HG03175 (cell line): Measurements from ENCODE around the gene CNTNAP5.

Experiments
- ATAC-seq: cut with Tn5 transposase; IDR thresholded peaks from one replicate; pipeline ENCODE4 v1.9.1; 2021; ENCODE audit warnings: mild to moderate bottlenecking, moderate library complexity; ENCODE audit not compliant: unreplicated experiment

The CNTNAP5 gene

GRCh38 chr2:124874676-124875075, 849.6 kb downstream of the CNTNAP5 start:
- no peak for ATAC-seq

- ATAC-seq: no peak
Measured at GRCh38 chr2:124875627-124876244, 850.6 kb downstream of the CNTNAP5 start.

- ATAC-seq: no peak
Measured at GRCh38 chr2:124877141-124877577, 852.1 kb downstream of the CNTNAP5 start.

- ATAC-seq: no peak
Measured at GRCh38 chr2:124879640-124880039, 854.6 kb downstream of the CNTNAP5 start.

- ATAC-seq: no peak
Measured at GRCh38 chr2:124880995-124881394, 855.9 kb downstream of the CNTNAP5 start.

GRCh38 chr2:124882423-124882822, 857.3 kb downstream of the CNTNAP5 start:
- ATAC-seq: no peak

- ATAC-seq: no peak
Measured at GRCh38 chr2:124883595-124883994, 858.5 kb downstream of the CNTNAP5 start.

GRCh38 chr2:124884315-124884714, 859.2 kb downstream of the CNTNAP5 start:
- ATAC-seq: no peak

- no peak for ATAC-seq
Measured at GRCh38 chr2:124886216-124886615, 861.1 kb downstream of the CNTNAP5 start.

- ATAC-seq: no peak
Measured at GRCh38 chr2:124887466-124887865, 862.4 kb downstream of the CNTNAP5 start.

- ATAC-seq: no peak
Measured at GRCh38 chr2:124888431-124888830, 863.3 kb downstream of the CNTNAP5 start.

- ATAC-seq: no peak
Measured at GRCh38 chr2:124894199-124894598, 869.1 kb downstream of the CNTNAP5 start.

GRCh38 chr2:124898827-124899226, 873.7 kb downstream of the CNTNAP5 start:
- no peak for ATAC-seq

GRCh38 chr2:124908411-124908810, 883.3 kb downstream of the CNTNAP5 start:
- no peak for ATAC-seq

- ATAC-seq: no peak
Measured at GRCh38 chr2:124911560-124911959, 886.5 kb downstream of the CNTNAP5 start.

GRCh38 chr2:124913868-124914267, 888.8 kb downstream of the CNTNAP5 start:
- ATAC-seq: no peak

GRCh38 chr2:124915567-124915966, 890.5 kb downstream of the CNTNAP5 start:
- no peak for ATAC-seq

GRCh38 chr2:124919296-124919695, 894.2 kb downstream of the CNTNAP5 start:
- ATAC-seq: no peak

- ATAC-seq: no peak
Measured at GRCh38 chr2:124920448-124920847, 895.4 kb downstream of the CNTNAP5 start.

- no peak for ATAC-seq
Measured at GRCh38 chr2:124921191-124921590, 896.1 kb downstream of the CNTNAP5 start.

- no peak for ATAC-seq
Measured at GRCh38 chr2:124923097-124923496, 898.0 kb downstream of the CNTNAP5 start.

- ATAC-seq: no peak
Measured at GRCh38 chr2:124933883-124934282, 908.8 kb downstream of the CNTNAP5 start.

GRCh38 chr2:124953921-124954320, 928.8 kb downstream of the CNTNAP5 start:
- ATAC-seq: no peak
